HepG2 (cell line): ENCODE results near the gene TEX51.

Experiments
- ARNT ChIP-seq: fragments of 450-650 bp; IDR thresholded peaks from 2 replicates; pipeline ENCODE4 v1.6.1; 2017
- CC2D1A ChIP-seq: sonication (generic); formaldehyde crosslinking; IDR thresholded peaks from 2 replicates; pipeline ENCODE4 v1.8.1; 2023; ENCODE audit warnings: mild to moderate bottlenecking, missing genetic modification reagents
- CTCF ChIP-seq: sonication (generic); formaldehyde crosslinking; IDR thresholded peaks from 2 replicates; pipeline ENCODE4 v1.5.0; 2020; ENCODE audit warnings: mild to moderate bottlenecking, missing genetic modification reagents, moderate library complexity
- NFE2L1 ChIP-seq: sonication (generic); formaldehyde crosslinking; IDR thresholded peaks from 2 replicates; pipeline ENCODE4 v1.4.0; 2020; ENCODE audit warnings: missing genetic modification reagents, mild to moderate bottlenecking, borderline replicate concordance
- POGZ ChIP-seq: sonication (generic); formaldehyde crosslinking; IDR thresholded peaks from 2 replicates; pipeline ENCODE4 v1.4.0; 2020; ENCODE audit warnings: mild to moderate bottlenecking, missing genetic modification reagents
- PRDM10 ChIP-seq: sonication (generic); formaldehyde crosslinking; IDR thresholded peaks from 2 replicates; pipeline ENCODE4 v1.4.0; 2020; ENCODE audit warnings: low read depth, missing genetic modification reagents
- ZNF280D ChIP-seq: sonication (generic); formaldehyde crosslinking; IDR thresholded peaks from 2 replicates; pipeline ENCODE4 v1.5.1; 2020; ENCODE audit warnings: mild to moderate bottlenecking, missing genetic modification reagents
- ZNF589 ChIP-seq: sonication (generic); formaldehyde crosslinking; conservative IDR thresholded peaks from 2 replicates; pipeline ENCODE4 v1.8.0; 2022; ENCODE audit warnings: mild to moderate bottlenecking, moderate library complexity, missing genetic modification reagents
- ZNF766 ChIP-seq: sonication (generic); formaldehyde crosslinking; IDR thresholded peaks from 2 replicates; pipeline ENCODE4 v1.5.0; 2020; ENCODE audit warnings: missing genetic modification reagents, borderline replicate concordance

GRCh38 chr2:126856403-126856802, 42.3 kb upstream of the TEX51 start:
- TF ChIP-seq POGZ (CRISPR knock-in tag) = no peak
- no peak for TF ChIP-seq NFE2L1 (CRISPR knock-in tag)
- TF ChIP-seq CTCF (CRISPR knock-in tag) = no peak
- no peak for TF ChIP-seq ZNF589
- no peak for TF ChIP-seq PRDM10 (CRISPR knock-in tag)
- no peak for TF ChIP-seq ARNT
- no peak for TF ChIP-seq ZNF280D
- TF ChIP-seq ZNF766 = no peak
- no peak for TF ChIP-seq CC2D1A (CRISPR knock-in tag)
